D341Med (cell line): Measurements from ENCODE around the gene APLF.
A peak's percentile ranks its signal among the peaks of the same experiment; 100 is the strongest.
"Not testable (repeated sequence)": the region's sequence is repeated elsewhere in the genome, so short reads cannot be mapped to it uniquely, and the experiment has no call there.

ENCODE experiments used
- DNase-seq: peaks from one replicate; pipeline ENCODE4 v3.0.0; 2012; ENCODE audit warnings: low spot score

The APLF gene

DNA sequence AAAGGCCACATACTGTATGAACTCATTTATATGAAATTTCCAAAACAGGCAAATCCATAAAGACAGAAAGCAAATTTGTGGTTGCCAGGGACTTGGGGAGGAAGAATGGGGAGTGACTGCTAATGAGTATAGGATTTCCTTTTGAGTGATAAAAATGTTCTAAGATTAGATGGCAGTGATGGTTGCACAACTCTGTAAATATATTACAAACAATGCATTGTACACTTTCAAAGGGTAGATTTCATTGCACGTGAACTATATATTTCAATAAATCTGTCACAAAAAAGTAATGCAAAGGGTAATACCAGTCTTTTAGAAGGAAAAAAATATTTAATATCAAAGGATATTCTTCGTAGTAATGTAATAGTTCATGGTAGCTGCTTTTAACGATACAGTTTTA lies 112.3 kb downstream of the APLF start:
- DNase-seq = no peak

DNA sequence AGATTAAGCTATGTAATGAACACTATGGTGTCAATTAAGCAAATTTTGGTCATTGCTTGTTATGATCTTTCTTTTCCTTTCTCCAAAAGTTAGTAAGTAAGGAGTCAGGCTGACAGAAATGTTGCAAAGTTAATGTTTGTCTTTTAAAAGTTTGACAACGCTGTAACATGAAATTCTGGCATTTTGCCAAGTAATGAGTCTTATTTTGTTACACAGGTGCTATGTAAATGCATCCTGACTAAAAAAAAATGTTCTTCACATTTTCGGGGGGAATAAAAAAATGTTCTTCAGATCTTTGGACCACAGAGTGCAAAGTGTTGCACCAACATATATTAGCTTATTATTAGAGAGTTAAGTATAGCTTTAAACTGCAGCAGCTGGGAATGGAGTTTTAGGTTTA lies 121.2 kb downstream of the APLF start:
- DNase-seq = no peak

GRCh38 chr2:68589963-68590362 lies 122.6 kb downstream of the APLF start:
- no peak for DNase-seq

- DNase-seq = no peak
Measured at GRCh38 chr2:68590702-68591101, 123.3 kb downstream of the APLF start.

GRCh38 chr2:68591225-68591624 lies 123.8 kb downstream of the APLF start:
- DNase-seq = no peak

GRCh38 chr2:68594041-68594440 lies 126.7 kb downstream of the APLF start:
- no peak for DNase-seq

GRCh38 chr2:68594674-68595492 lies 127.5 kb downstream of the APLF start:
- DNase-seq = peak; percentile 64

DNA sequence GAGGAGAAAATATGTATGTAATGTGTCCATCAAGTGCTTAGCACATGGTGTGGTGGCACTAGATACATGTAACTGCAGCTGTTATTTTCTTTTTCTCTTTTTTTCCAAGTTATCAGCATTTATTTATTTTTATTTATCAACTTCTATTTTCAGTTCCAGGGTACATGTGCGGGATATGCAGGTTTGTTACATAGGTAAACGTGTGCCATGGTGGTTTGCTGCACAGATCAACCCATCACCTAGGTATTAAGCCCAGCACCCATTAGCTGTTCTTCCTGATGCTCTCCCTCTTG lies 128.1 kb downstream of the APLF start:
- not testable (repeated sequence) for DNase-seq

- not testable (repeated sequence) for DNase-seq
Measured at GRCh38 chr2:68600495-68600894, 133.1 kb downstream of the APLF start.

- no peak for DNase-seq
Measured at GRCh38 chr2:68603059-68603458, 135.7 kb downstream of the APLF start.

DNA sequence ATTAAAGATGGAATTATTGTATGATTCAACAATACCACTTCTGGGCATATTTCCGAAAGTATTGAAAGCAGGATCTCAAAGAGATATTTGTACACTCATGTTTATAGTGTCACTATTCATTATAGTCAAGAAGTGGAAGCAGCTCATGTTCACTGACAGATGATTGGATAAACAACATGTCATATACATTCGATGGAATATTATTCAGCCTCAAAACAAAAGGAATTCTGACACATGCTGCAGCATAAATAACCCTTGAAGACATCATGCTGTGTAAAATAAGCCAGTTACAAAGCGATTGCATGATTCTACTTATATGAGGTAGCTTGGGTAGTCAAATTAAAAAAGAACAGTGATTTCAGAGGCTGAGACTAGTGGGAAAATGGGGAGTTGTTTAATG lies 136.7 kb downstream of the APLF start:
- DNase-seq = no peak

DNA sequence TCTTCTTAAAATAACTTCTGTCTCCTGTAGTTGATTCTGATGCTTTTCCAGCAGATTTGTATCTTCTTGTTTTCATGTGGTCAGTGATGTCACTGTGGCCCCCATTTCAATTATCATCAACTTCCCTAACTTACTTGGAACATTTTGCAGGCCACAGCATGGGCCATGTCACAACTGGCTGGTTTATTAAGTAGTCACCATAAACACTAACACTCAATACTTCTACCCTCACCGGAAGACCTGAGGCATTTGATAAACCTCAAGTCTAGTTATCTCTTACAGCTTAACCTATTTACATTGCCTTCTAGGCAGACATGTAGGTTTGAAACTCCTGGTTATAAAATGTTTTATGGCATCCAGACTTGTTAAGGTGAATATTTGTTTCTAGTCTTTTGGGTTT lies 138.6 kb downstream of the APLF start:
- no peak for DNase-seq

GRCh38 chr2:68606759-68607158 lies 139.4 kb downstream of the APLF start:
- no peak for DNase-seq

- DNase-seq = no peak
Measured at GRCh38 chr2:68607837-68608236, 140.5 kb downstream of the APLF start.

- DNase-seq = no peak
Measured at GRCh38 chr2:68612765-68613519, 145.6 kb downstream of the APLF start.

- no peak for DNase-seq
Measured at GRCh38 chr2:68620772-68621171, 153.4 kb downstream of the APLF start.

DNA sequence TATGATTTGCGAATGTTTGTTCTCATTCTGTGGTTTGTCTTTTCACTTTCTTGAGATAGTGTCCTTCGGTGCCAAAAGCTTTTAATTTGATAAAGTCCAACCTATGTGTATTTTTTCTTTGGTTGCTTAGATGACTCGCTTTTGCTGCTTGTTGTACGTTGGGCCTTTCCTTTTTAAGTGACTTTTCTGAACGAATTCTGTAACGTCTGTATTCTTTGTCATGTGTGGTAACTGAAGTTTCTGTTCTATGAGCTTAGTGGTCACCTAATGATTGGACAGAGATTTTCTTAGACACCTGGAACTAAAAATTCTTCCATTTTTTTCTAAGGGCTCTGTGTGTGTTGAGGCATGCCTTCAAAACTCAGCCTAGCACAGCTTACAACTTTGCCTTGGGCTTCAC lies 156.4 kb downstream of the APLF start:
- DNase-seq = no peak

GRCh38 chr2:68627615-68628014 lies 160.2 kb downstream of the APLF start:
- DNase-seq = no peak
